Stimulated activated CD4-positive, alpha-beta T cell treated with anti-CD3 and anti-CD28 coated beads, Interleukin-12 subunit alpha, Interleukin-12 subunit beta, amount 100 ng/mL, for 4 hours (primary cell): Measurements from ENCODE around the gene ZEB2.

ENCODE experiments used
- DNase-seq: peaks from one replicate; pipeline ENCODE4 v3.0.0-alpha.2; 2020

The ZEB2 gene

GRCh38 chr2:144512470-144512869, 7.4 kb downstream of the ZEB2 start:
- no peak for DNase-seq

- no peak for DNase-seq
Measured at GRCh38 chr2:144511937-144512336, 8.0 kb downstream of the ZEB2 start.

GRCh38 chr2:144511226-144511810, 8.6 kb downstream of the ZEB2 start:
- no peak for DNase-seq

- no peak for DNase-seq
Measured at GRCh38 chr2:144510294-144510991, 9.5 kb downstream of the ZEB2 start.

- no peak for DNase-seq
Measured at GRCh38 chr2:144509879-144510221, 10.1 kb downstream of the ZEB2 start.

GRCh38 chr2:144509001-144509878, 10.7 kb downstream of the ZEB2 start:
- DNase-seq = no peak

GRCh38 chr2:144508172-144508851, 11.6 kb downstream of the ZEB2 start:
- no peak for DNase-seq

- DNase-seq = no peak
Measured at GRCh38 chr2:144507441-144508171, 12.3 kb downstream of the ZEB2 start.

GRCh38 chr2:144505245-144505831, 14.6 kb downstream of the ZEB2 start:
- no peak for DNase-seq

GRCh38 chr2:144504218-144504641, 15.7 kb downstream of the ZEB2 start:
- no peak for DNase-seq

- DNase-seq = no peak
Measured at GRCh38 chr2:144503242-144503641, 16.7 kb downstream of the ZEB2 start.

GRCh38 chr2:144502369-144502768, 17.6 kb downstream of the ZEB2 start:
- DNase-seq = no peak

GRCh38 chr2:144501627-144502026, 18.3 kb downstream of the ZEB2 start:
- no peak for DNase-seq

GRCh38 chr2:144501118-144501517, 18.8 kb downstream of the ZEB2 start:
- DNase-seq = no peak

- DNase-seq = no peak
Measured at GRCh38 chr2:144500563-144500962, 19.4 kb downstream of the ZEB2 start.

- DNase-seq = no peak
Measured at GRCh38 chr2:144498277-144498676, 21.6 kb downstream of the ZEB2 start.

GRCh38 chr2:144496977-144497598, 22.8 kb downstream of the ZEB2 start:
- no peak for DNase-seq

- no peak for DNase-seq
Measured at GRCh38 chr2:144496092-144496976, 23.6 kb downstream of the ZEB2 start.

GRCh38 chr2:144495227-144496091, 24.5 kb downstream of the ZEB2 start:
- no peak for DNase-seq
